GM21786 (cell line): ENCODE measurements around the gene NSG1.
"Not testable (repeated sequence)": the region's sequence is repeated elsewhere in the genome, so short reads cannot be mapped to it uniquely, and the experiment has no call there.

Experiments
- ATAC-seq: cut with Tn5 transposase; IDR thresholded peaks from one replicate; pipeline ENCODE4 v1.9.1; 2021; ENCODE audit not compliant: unreplicated experiment

The NSG1 gene

GRCh38 chr4:4415107-4415805 is 28.4 kb downstream of the NSG1 start:
- ATAC-seq: no peak

- ATAC-seq: no peak
Measured at GRCh38 chr4:4415806-4416805, 29.2 kb downstream of the NSG1 start.

- no peak for ATAC-seq
Measured at GRCh38 chr4:4416981-4417380, 30.1 kb downstream of the NSG1 start.

GRCh38 chr4:4417886-4418285 is 31.0 kb downstream of the NSG1 start:
- ATAC-seq: no peak

GRCh38 chr4:4418676-4419390 is 31.9 kb downstream of the NSG1 start:
- ATAC-seq: no peak

- no peak for ATAC-seq
Measured at GRCh38 chr4:4419896-4420295, 33.0 kb downstream of the NSG1 start.

- no peak for ATAC-seq
Measured at GRCh38 chr4:4420421-4420820, 33.5 kb downstream of the NSG1 start.

GRCh38 chr4:4421356-4421755 is 34.5 kb downstream of the NSG1 start:
- ATAC-seq: no peak

- ATAC-seq: not testable (repeated sequence)
Measured at GRCh38 chr4:4422117-4422516, 35.2 kb downstream of the NSG1 start.

- ATAC-seq: no peak
Measured at GRCh38 chr4:4422856-4423499, 36.1 kb downstream of the NSG1 start.

- no peak for ATAC-seq
Measured at GRCh38 chr4:4423706-4424498, 37.0 kb downstream of the NSG1 start.

GRCh38 chr4:4424499-4425115 is 37.7 kb downstream of the NSG1 start:
- ATAC-seq: no peak

- ATAC-seq: no peak
Measured at GRCh38 chr4:4425119-4425690, 38.3 kb downstream of the NSG1 start.

GRCh38 chr4:4425696-4426095 is 38.8 kb downstream of the NSG1 start:
- ATAC-seq: no peak

- no peak for ATAC-seq
Measured at GRCh38 chr4:4426511-4427120, 39.7 kb downstream of the NSG1 start.

- no peak for ATAC-seq
Measured at GRCh38 chr4:4427121-4427870, 40.4 kb downstream of the NSG1 start.

- ATAC-seq: no peak
Measured at GRCh38 chr4:4427886-4428285, 41.0 kb downstream of the NSG1 start.
